HG02642 (cell line): ENCODE results near the gene ZNF723.
"Not testable (repeated sequence)": the region's sequence is repeated elsewhere in the genome, so short reads cannot be mapped to it uniquely, and the experiment has no call there.

Experiments used
- ATAC-seq: cut with Tn5 transposase; IDR thresholded peaks from one replicate; pipeline ENCODE4 v1.9.1; 2021; ENCODE audit warnings: mild to moderate bottlenecking; ENCODE audit not compliant: unreplicated experiment, poor library complexity

The ZNF723 gene

GRCh38 chr19:22832031-22832762, at the start of gene ZNF723:
TSS of gene ZNF723 (plus strand) at chr19:22832291. CDS start at chr19:22832380, 89 bp downstream.
- ATAC-seq: no peak

- ATAC-seq: no peak
Observed at GRCh38 chr19:22783651-22784410, 48.3 kb upstream of the ZNF723 start, which contains the start of gene ZNF99. TSS of gene ZNF99 (minus strand) at chr19:22784151. CDS start at chr19:22784016, 135 bp downstream.

GRCh38 chr19:22792863-22793262, 39.2 kb upstream of the ZNF723 start:
- ATAC-seq: not testable (repeated sequence)

- ATAC-seq: no peak
Observed at GRCh38 chr19:22797040-22797439, 35.1 kb upstream of the ZNF723 start.

GRCh38 chr19:22806418-22806817, 25.7 kb upstream of the ZNF723 start:
- ATAC-seq: no peak

- ATAC-seq: no peak
Observed at GRCh38 chr19:22807061-22807835, 24.8 kb upstream of the ZNF723 start.

GRCh38 chr19:22814124-22814523, 18.0 kb upstream of the ZNF723 start:
- no peak for ATAC-seq

GRCh38 chr19:22831211-22831610, 880 bp upstream of the ZNF723 start:
- ATAC-seq: no peak

- ATAC-seq: not testable (repeated sequence)
Observed at GRCh38 chr19:22857713-22858320, 25.7 kb downstream of the ZNF723 start.

GRCh38 chr19:22882797-22883196, 50.7 kb downstream of the ZNF723 start:
- no peak for ATAC-seq

- no peak for ATAC-seq
Observed at GRCh38 chr19:22893855-22894270, 61.8 kb downstream of the ZNF723 start.

- no peak for ATAC-seq
Observed at GRCh38 chr19:22901431-22902130, 69.5 kb downstream of the ZNF723 start.
